ENCODE results near the gene HOXA11. TPM values are rescaled to one million over a fixed set of nuclear protein-coding genes. Genes with fewer than 3 reads are reported as not detected.
A peak's percentile ranks its signal among the peaks of the same experiment; 100 is the strongest.

HOXA11 gene
- total RNA-seq, 1 donor from 2014 or later, result not detected

- Histone ChIP-seq H3K4me1 (peaks cover 0 to 5% of the 10 kb centered on the region in 2 donors), H3K36me3 (peaks cover 0 to 17% of the 10 kb centered on the region in 2 donors), H3K4me3 (peak within 1 kb of the TSS; percentile 75 to 91), H3K9me3 (no peaks in the 10 kb centered on the region), H3K27me3 (no peaks in the 10 kb centered on the region), H3K27ac (peak within 1 kb of the TSS; percentile 92 to 98)
- peak; percentile 88 to 97 (median 94) for TF ChIP-seq CTCF (IDR thresholded peaks at IDR 0.05)
- DNase-seq (ENCODE audit: low spot score in 2 of 2), result peak; percentile 42 to 94
- intact Hi-C loops (cut with DNase I), result loop anchor here (2.0 to 5.0 kb wide), 5 partner anchors 46 to 1286 kb away; partner anchors contain the start of genes CBX3 and HNRNPA2B1
Observed at GRCh38 chr7:27143023-27143949, 41.7 kb downstream of the HOXA11 start, which contains the start of gene HOXA5. TSS of gene HOXA5 (minus strand) at chr7:27143681. CDS start at chr7:27143607, 74 bp downstream.

- no peak for TF ChIP-seq CTCF (IDR thresholded peaks at IDR 0.05)
- DNase-seq (ENCODE audit: low spot score in 2 of 2), result no peak
- H3K36me3 ChIP-seq, result peaks cover 0 to 17% of the 10 kb centered on the region in 2 donors
- intact Hi-C loops (cut with DNase I), result loop anchor here (2.0 to 5.0 kb wide), 5 partner anchors 46 to 1285 kb away; partner anchors contain the start of genes CBX3 and HNRNPA2B1
- no peaks in the 10 kb centered on the region for H3K9me3 ChIP-seq
- peak overlapping the region; percentile 92 to 98 for H3K27ac ChIP-seq
- no peaks in the 10 kb centered on the region for H3K27me3 ChIP-seq
- peak overlapping the region; percentile 75 to 91 for H3K4me3 ChIP-seq
- H3K4me1 ChIP-seq, result peaks cover 0 to 5% of the 10 kb centered on the region in 2 donors
Observed at GRCh38 chr7:27142580-27143022, 42.4 kb downstream of the HOXA11 start.

- intact Hi-C loops (cut with DNase I), result loop anchor here (2.0 to 5.0 kb wide), 5 partner anchors 45 to 1285 kb away; partner anchors contain the start of genes CBX3 and HNRNPA2B1
- Histone ChIP-seq H3K9me3 (no peaks in the 10 kb centered on the region), H3K27me3 (no peaks in the 10 kb centered on the region), H3K27ac (peak overlapping the region; percentile 92 to 98), H3K36me3 (peaks cover 0 to 17% of the 10 kb centered on the region in 2 donors), H3K4me1 (peaks cover 0 to 2% of the 10 kb centered on the region in 2 donors), H3K4me3 (peak overlapping the region; percentile 75 to 91)
- peak in 1 of 2 donors; percentile 73 for DNase-seq (ENCODE audit: low spot score in 2 of 2)
- peak; percentile 29 to 41 (median 34) for TF ChIP-seq CTCF (IDR thresholded peaks at IDR 0.05)
Observed at GRCh38 chr7:27141923-27142579, 43.0 kb downstream of the HOXA11 start.

GRCh38 chr7:27141137-27141922, 43.7 kb downstream of the HOXA11 start:
- H3K9me3 ChIP-seq, result no peaks in the 10 kb centered on the region
- H3K4me3 ChIP-seq, result peak overlapping the region; percentile 75 to 91
- peak overlapping the region; percentile 92 to 98 for H3K27ac ChIP-seq
- H3K4me1 ChIP-seq, result peaks cover 0 to 6% of the 10 kb centered on the region in 2 donors
- no peak for TF ChIP-seq CTCF (IDR thresholded peaks at IDR 0.05)
- peak in 1 of 2 donors; percentile 48 for DNase-seq (ENCODE audit: low spot score in 2 of 2)
- intact Hi-C loops (cut with DNase I), result loop anchor here (5.0 kb wide), 1 partner anchor 1284 kb away; no protein-coding TSS in a partner anchor
- no peaks in the 10 kb centered on the region for H3K27me3 ChIP-seq
- H3K36me3 ChIP-seq, result peaks cover 0 to 17% of the 10 kb centered on the region in 2 donors
